GM18951 (cell line): ENCODE results near the gene ACSM2B.
"Not testable (repeated sequence)": the region's sequence is repeated elsewhere in the genome, so short reads cannot be mapped to it uniquely, and the experiment has no call there.

ENCODE experiments used
- POLR2A ChIP-seq: IDR thresholded peaks from 4 replicates; pipeline ENCODE4 v1.6.1; 2011; ENCODE audit warnings: mild to moderate bottlenecking; ENCODE audit not compliant: insufficient read length, insufficient read depth; ENCODE audit errors: extremely low read depth
- in situ Hi-C: fragments of 300-500 bp; cut with MboI; formaldehyde crosslinking; loops from one replicate; pipeline ENCODE4 v1.12.0; 2022; ENCODE audit warnings: low sequenced_read_pairs, mixed read lengths, inconsistent platforms; ENCODE audit not compliant: unreplicated experiment

The ACSM2B gene

GRCh38 chr16:20519231-20519630 is 56.9 kb downstream of the ACSM2B start:
- TF ChIP-seq POLR2A: no peak
- in situ Hi-C loops: no loop called here

GRCh38 chr16:20517149-20517548 is 59.0 kb downstream of the ACSM2B start:
- no peak for TF ChIP-seq POLR2A
- in situ Hi-C loops: no loop called here

- in situ Hi-C loops: no loop called here
- no peak for TF ChIP-seq POLR2A
Measured at GRCh38 chr16:20515688-20516090, 60.5 kb downstream of the ACSM2B start.

GRCh38 chr16:20510323-20510722 is 65.8 kb downstream of the ACSM2B start:
- TF ChIP-seq POLR2A: no peak
- in situ Hi-C loops: no loop called here

GRCh38 chr16:20507280-20507679 is 68.9 kb downstream of the ACSM2B start:
- TF ChIP-seq POLR2A: no peak
- in situ Hi-C loops: no loop called here

- in situ Hi-C loops: no loop called here
- TF ChIP-seq POLR2A: no peak
Measured at GRCh38 chr16:20504418-20504817, 71.7 kb downstream of the ACSM2B start.

- in situ Hi-C loops: not testable (repeated sequence)
Measured at GRCh38 chr16:20491448-20491847, 84.7 kb downstream of the ACSM2B start.

- in situ Hi-C loops: not testable (repeated sequence)
Measured at GRCh38 chr16:20490994-20491393, 85.2 kb downstream of the ACSM2B start.
